Measurements from ENCODE around the gene DPP7.

DPP7 gene

DNA sequence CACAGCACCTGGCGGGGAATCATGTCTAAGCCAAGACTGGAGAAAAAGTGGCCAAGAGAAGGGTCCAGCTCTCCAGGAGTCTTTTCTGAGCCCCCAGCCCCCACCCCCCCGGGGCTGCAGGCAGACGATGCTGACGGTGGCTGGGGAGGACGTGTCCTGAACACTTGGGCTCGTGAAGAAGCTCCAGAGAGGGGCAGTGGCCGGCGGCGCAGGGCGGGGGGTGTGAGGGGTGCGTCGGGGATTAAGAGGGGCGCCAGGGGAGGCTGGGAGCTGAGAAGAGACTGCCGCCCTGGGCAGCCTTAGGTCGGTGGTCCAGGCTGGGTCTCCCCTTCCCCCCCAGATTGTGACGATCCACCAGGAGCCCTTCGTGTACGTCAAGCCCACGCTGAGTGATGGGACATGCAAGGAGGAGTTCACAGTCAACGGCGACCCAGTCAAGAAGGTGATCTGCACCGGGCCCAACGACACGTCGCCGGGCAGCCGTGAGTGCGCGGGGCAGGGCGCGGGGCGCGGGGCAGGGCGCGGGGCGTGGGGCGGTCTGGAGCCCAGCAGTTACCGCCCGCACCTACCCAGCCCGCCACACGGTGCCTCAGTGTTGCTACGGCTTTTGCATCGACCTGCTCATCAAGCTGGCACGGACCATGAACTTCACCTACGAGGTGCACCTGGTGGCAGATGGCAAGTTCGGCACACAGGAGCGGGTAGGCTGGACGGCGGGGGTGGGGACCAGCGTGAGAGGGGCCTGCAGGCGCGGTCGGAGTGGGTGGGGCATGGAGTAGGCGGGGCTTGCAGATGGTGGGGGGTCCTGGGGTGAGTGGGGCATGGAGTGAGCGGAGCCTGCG, 46.4 kb upstream of the DPP7 start:
- DNase-seq (ENCODE audit: low read depth, low spot score) = no peak
- in situ Hi-C loops (cut with HindIII; ENCODE audit: low sequenced_read_pairs) = no loop called here
- TF ChIP-seq, protein P1, sequence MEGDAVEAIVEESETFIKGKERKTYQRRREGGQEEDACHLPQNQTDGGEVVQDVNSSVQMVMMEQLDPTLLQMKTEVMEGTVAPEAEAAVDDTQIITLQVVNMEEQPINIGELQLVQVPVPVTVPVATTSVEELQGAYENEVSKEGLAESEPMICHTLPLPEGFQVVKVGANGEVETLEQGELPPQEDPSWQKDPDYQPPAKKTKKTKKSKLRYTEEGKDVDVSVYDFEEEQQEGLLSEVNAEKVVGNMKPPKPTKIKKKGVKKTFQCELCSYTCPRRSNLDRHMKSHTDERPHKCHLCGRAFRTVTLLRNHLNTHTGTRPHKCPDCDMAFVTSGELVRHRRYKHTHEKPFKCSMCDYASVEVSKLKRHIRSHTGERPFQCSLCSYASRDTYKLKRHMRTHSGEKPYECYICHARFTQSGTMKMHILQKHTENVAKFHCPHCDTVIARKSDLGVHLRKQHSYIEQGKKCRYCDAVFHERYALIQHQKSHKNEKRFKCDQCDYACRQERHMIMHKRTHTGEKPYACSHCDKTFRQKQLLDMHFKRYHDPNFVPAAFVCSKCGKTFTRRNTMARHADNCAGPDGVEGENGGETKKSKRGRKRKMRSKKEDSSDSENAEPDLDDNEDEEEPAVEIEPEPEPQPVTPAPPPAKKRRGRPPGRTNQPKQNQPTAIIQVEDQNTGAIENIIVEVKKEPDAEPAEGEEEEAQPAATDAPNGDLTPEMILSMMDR (IDR thresholded peaks at IDR 0.05; ENCODE audit: low read depth, low read length) = no peak
- no peak overlapping the region for H3K4me3 ChIP-seq (ENCODE audit: low read depth, low read length)

DNA sequence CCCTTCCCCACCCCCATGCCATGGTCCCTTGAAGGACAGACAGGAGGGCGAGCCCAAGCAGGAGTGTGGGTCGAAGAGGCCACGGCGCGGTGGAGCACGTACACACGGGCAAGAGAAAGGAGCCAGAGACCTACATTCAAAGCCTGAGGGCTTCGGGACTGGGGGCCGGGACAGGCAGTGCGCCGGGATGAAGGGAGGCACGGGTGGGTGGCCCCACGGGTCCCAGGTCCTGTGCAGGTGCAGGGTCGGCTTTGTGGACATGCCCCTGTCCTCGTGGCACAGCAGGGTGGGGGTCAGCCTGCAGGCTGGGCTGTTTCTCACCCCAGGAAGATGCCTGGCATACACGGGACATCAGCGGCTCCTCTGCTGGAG, 45.5 kb upstream of the DPP7 start:
- DNase-seq (ENCODE audit: low read depth, low spot score) = no peak
- TF ChIP-seq, protein P1 (IDR thresholded peaks at IDR 0.05; ENCODE audit: low read depth, low read length) = no peak
- in situ Hi-C loops (cut with HindIII; ENCODE audit: low sequenced_read_pairs) = no loop called here
- H3K4me3 ChIP-seq (ENCODE audit: low read depth, low read length) = no peak overlapping the region

DNA sequence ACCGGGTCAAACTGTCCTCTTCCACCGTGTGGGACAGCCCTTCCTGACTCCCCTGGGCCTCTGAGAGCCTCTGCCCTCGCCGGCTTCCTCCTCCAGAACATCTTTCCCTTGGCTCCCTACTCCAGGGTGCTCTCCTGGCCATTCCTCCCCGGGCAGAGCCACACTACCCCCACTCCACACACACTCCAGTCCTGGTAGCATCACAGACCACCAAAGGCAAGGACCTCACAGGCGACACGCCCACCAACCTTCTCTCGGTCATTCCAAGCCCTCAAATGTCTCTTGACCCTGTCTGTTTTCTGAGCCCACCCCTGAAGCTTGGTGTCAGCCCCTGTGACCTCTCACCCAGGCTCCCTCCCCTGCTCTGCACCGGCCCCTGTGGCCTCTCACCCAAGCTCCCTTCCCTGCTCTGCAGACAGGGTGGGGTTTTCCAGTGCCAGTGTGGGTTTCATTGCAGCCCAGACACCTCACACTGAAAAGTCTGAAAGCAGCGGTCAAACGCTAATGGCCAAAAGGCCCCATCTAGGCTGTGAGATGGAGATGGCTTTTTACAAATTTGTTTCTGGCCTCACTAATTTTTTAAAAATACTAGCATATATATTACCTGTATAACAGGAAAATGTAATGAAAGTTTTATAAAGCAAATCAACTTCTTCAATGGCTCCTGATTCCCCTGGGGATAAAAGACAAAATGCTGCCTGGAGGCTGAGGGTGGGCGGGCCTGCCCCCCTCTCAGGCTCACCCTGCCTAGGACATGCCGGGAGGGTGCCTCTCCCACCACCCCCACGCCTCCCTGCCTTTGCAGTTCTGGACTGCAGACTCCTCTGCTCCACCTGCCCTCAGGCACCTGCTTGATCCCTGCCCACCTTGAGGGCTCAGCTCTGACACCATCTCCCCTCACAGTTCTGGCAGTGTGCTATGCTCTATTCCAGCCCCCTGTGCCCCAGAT, 44.8 kb upstream of the DPP7 start:
- no peak overlapping the region for H3K4me3 ChIP-seq (ENCODE audit: low read depth, low read length)
- DNase-seq (ENCODE audit: low read depth, low spot score) = no peak
- in situ Hi-C loops (cut with HindIII; ENCODE audit: low sequenced_read_pairs) = no loop called here
- TF ChIP-seq, protein P1 (IDR thresholded peaks at IDR 0.05; ENCODE audit: low read depth, low read length) = no peak

DNA sequence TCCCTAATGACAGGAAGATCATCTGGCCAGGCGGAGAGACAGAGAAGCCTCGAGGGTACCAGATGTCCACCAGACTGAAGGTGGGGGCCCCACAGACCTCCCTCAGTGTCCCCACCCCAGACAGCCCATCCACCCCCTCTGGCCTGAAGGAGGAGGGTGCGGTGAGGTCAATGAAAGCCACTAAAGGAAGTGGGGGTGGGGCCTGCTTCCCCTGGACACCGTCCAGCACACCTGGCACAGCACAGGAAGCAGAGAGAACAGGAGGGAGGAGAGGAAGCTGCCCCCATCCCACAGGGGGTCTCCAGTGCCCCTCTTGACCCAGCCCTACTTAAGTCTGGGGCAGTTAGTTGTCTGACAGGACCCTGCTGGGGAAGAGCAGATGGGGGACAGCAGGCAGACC, 44.1 kb upstream of the DPP7 start:
- no peak for DNase-seq (ENCODE audit: low read depth, low spot score)
- TF ChIP-seq, protein P1 (IDR thresholded peaks at IDR 0.05; ENCODE audit: low read depth, low read length) = no peak
- in situ Hi-C loops (cut with HindIII; ENCODE audit: low sequenced_read_pairs) = no loop called here
- H3K4me3 ChIP-seq (ENCODE audit: low read depth, low read length) = no peak overlapping the region

DNA sequence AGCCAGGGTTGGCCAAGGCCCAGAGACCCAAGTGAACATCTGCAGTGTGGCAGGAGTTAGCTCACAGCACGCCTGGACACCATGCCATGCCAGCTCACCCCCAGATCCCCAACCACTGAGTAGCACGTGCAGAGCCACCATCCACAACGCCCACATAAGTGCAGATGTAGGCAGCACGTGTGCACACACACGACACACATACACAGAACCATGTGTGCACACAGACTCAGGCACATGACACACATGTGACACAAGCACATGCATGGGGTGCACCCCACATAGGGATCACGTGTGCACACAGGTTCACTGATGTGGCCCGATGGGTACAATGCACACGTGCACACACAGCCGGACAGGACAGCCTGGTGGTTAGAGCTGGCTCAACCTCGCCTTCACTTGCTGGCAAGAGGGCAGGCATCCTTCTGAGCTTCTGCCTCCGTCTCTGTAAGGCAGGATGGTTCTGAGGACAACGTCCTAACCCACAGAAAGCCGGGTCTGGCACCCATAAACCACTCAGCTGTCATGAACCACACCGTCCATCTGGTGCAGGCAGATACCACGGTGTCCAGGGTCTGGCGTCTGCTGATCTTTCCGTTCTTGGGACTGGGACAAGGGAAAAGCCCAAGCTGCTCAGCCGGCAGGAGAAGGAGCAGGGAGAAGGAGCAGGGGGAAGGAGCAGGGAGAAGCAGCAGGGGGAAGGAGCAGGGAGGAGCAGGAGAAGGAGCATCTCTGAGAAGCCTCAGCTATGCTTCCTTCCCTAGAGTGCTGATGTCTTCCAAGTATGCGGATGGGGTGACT, 43.3 kb upstream of the DPP7 start:
- H3K4me3 ChIP-seq (ENCODE audit: low read depth, low read length) = no peak overlapping the region
- in situ Hi-C loops (cut with HindIII; ENCODE audit: low sequenced_read_pairs) = no loop called here
- no peak for DNase-seq (ENCODE audit: low read depth, low spot score)
- TF ChIP-seq, protein P1 (IDR thresholded peaks at IDR 0.05; ENCODE audit: low read depth, low read length) = no peak
